ENCODE results near the gene HS3ST6. TPM values are rescaled to one million over a fixed set of nuclear protein-coding genes. Genes with fewer than 3 reads are reported as not detected.
A peak's percentile ranks its signal among the peaks of the same experiment; 100 is the strongest.

The HS3ST6 gene
- total RNA-seq (2014; rRNA removed; shearing (Covaris generic)) (not detected in 2 replicates), total RNA-seq (2022) (not detected in 2 replicates), Bru-seq, nascent RNA (not detected), BruChase-seq, experiment 1, labeled RNA remaining after a 6-hour chase (not detected), BruChase-seq, experiment 2, labeled RNA remaining after a 2-hour chase (not detected)
- long read RNA-seq, result 0 reads

DNA sequence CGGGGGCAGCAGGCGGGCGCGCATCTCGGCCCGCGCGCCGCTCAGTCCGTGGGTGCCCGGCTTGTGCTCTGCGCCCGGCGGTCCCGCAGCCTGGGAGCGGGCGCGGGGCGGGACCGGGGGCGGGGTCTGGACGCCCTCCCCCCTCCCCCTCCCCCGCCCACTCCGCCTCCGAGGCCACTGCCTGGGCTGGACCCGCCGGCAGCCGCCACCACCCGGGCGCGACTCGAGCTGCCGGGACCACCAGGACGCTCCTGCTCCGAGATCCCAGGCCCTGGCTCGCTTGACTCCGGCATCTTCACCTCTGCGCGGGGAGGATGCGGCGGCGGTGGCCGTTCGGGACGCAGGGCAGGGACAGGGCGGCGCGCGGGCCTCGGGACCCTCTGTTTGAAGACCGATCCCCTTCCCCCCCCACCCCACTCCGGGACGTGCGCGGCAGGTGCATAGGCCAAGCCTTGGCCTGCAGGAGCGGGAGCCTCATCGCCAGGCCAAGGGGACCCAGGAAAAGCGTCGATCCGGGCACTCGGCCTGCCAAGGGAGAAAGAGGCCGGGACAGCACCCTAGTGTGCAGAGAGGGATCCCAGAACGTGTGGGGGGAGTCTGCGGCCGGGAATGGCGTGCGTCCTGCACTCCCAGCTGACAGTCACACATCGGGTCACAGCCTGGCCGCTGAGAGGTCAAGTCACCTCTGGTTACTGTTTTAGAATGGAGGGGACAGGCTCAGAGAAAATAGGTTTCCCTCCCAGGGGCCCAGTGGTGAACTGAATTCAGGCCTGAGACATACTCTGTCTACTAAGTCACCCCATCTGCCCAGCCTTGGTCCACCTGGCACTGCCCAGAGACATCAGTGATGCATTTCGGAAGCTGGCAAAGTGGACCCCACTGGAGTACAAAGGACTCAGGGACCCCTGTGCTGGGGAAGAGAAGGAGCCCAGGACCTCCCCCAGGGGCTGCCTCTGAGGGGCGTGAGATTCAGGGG, at the start of gene HS3ST6:
HS3ST6 (minus strand) TSS at position 65 of the 976 bp plus-strand sequence. CDS start 92 bp downstream, outside the sequence.
- no peak within 1 kb of the TSS for H3K4me3 ChIP-seq (ENCODE audit: low read depth, low read length, poor library complexity, severe bottlenecking)
- H3K9me3 ChIP-seq (ENCODE audit: low read length), result no peaks in the 10 kb centered on the region
- H4K20me1 ChIP-seq (ENCODE audit: insufficient read depth, low read length), result no peaks in the 10 kb centered on the region
- DNase-seq (ENCODE audit: low spot score), result no peak
- POLR2A ChIA-PET, result no interaction called here
- intact Hi-C loops (cut with micrococcal nuclease; ENCODE audit: unreplicated experiment), result no loop called here
- TF ChIP-seq, protein P1, sequence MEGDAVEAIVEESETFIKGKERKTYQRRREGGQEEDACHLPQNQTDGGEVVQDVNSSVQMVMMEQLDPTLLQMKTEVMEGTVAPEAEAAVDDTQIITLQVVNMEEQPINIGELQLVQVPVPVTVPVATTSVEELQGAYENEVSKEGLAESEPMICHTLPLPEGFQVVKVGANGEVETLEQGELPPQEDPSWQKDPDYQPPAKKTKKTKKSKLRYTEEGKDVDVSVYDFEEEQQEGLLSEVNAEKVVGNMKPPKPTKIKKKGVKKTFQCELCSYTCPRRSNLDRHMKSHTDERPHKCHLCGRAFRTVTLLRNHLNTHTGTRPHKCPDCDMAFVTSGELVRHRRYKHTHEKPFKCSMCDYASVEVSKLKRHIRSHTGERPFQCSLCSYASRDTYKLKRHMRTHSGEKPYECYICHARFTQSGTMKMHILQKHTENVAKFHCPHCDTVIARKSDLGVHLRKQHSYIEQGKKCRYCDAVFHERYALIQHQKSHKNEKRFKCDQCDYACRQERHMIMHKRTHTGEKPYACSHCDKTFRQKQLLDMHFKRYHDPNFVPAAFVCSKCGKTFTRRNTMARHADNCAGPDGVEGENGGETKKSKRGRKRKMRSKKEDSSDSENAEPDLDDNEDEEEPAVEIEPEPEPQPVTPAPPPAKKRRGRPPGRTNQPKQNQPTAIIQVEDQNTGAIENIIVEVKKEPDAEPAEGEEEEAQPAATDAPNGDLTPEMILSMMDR (conservative IDR thresholded peaks at IDR 0.05; ENCODE audit: low read length), result no peak
- no peak for TF ChIP-seq EZH2phosphoT487 (IDR thresholded peaks at IDR 0.05; ENCODE audit: borderline replicate concordance, low read depth, low read length)
- H3K79me2 ChIP-seq (ENCODE audit: insufficient read depth, low read depth, low read length), result no peaks in the 10 kb centered on the region
- no peak within 1 kb of the TSS for H3K27ac ChIP-seq (ENCODE audit: low read depth, low read length, poor library complexity, severe bottlenecking)
- no peaks in the 10 kb centered on the region for H3K9me2 ChIP-seq (ENCODE audit: insufficient read depth, low read length)
- no TSS peak for BruUV-seq (replicated peaks)
- peaks cover 2% of the 10 kb centered on the region for H3K4me1 ChIP-seq (ENCODE audit: insufficient read depth, low read length, poor library complexity, severe bottlenecking)
- CTCF ChIA-PET (ENCODE audit: unreplicated experiment), result no interaction called here
- H3K4me2 ChIP-seq (ENCODE audit: low read length), result no peak within 1 kb of the TSS
- H3K36me3 ChIP-seq (ENCODE audit: insufficient read depth, low read length), result no peaks in the 10 kb centered on the region
- no peak within 1 kb of the TSS for H2AFZ ChIP-seq (ENCODE audit: low read length)

DNA sequence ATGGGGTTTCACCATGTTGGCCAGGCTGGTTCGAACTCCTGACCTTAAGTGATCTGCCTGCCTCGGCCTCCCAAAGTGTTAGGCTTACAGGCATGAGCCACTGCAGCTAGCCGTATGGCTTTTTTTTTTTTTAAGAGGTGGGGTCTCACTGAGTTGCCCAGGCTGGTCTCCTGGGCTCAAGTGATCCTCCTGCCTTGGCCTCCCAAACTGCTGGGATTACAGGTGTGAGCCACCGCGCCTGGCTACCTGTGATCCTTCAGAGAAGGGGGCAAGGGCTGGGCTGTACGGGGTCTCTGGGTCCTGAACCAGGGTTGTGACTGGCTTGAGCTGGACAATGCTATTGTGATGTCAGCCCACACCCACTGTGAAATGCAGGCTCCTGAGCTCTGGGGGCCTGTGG, 48.2 kb upstream of the HS3ST6 start, which contains the start of gene RNF151:
RNF151 (plus strand) TSS at position 397 of the 400 bp plus-strand sequence. CDS start 26 bp downstream, outside the sequence.
- Histone ChIP-seq H4K20me1 (ENCODE audit: insufficient read depth, low read length) (peaks cover 14% of the 10 kb centered on the region), H3K9me3 (ENCODE audit: low read length) (no peaks in the 10 kb centered on the region), H3K79me2 (ENCODE audit: insufficient read depth, low read depth, low read length) (peaks cover 54% of the 10 kb centered on the region), H3K36me3 (ENCODE audit: insufficient read depth, low read length) (peaks cover 53% of the 10 kb centered on the region), H3K4me3 (ENCODE audit: low read depth, low read length, poor library complexity, severe bottlenecking) (peak within 1 kb of the TSS; percentile 82), H3K27ac (ENCODE audit: low read depth, low read length, poor library complexity, severe bottlenecking) (peak within 1 kb of the TSS; percentile 80), H3K9me2 (ENCODE audit: insufficient read depth, low read length) (no peaks in the 10 kb centered on the region), H2AFZ (ENCODE audit: low read length) (no peak within 1 kb of the TSS), H3K4me2 (ENCODE audit: low read length) (peak within 1 kb of the TSS; percentile 72), H3K4me1 (ENCODE audit: insufficient read depth, low read length, poor library complexity, severe bottlenecking) (peaks cover 24% of the 10 kb centered on the region)
- DNase-seq (ENCODE audit: low spot score), result no peak
- intact Hi-C loops (cut with micrococcal nuclease; ENCODE audit: unreplicated experiment), result no loop called here
- POLR2A ChIA-PET, result no interaction called here
- CTCF ChIA-PET (ENCODE audit: unreplicated experiment), result no interaction called here
- no TSS peak for BruUV-seq (replicated peaks)
- no peak for TF ChIP-seq EZH2phosphoT487 (IDR thresholded peaks at IDR 0.05; ENCODE audit: borderline replicate concordance, low read depth, low read length)
- TF ChIP-seq, protein P1 (conservative IDR thresholded peaks at IDR 0.05; ENCODE audit: low read length), result no peak

All from OCI-LY7 (cell line).